GM12878 (cell line): ENCODE data around the gene KRT79. TPM values are rescaled to one million over a fixed set of nuclear protein-coding genes. Genes with fewer than 3 reads are reported as not detected.

Experiments
- ATAC-seq: fragments of 200-7000 bp; cut with Tn5 transposase; 3 replicates; pipeline ENCODE4 v1.9.1; 2020; ENCODE audit warnings: mild to moderate bottlenecking, moderate library complexity
- BruUV-seq: library from RNA; stranded (reverse); fragments of 400-500 nt; replicated peaks from 2 replicates; lab custom pipeline; 2021; lab: Mats Ljungman, UMichigan
- CTCF ChIA-PET: fragments of 300-600 bp; sonication (Branson Sonifier 250); formaldehyde crosslinking; extraction: SDS; loops from one replicate; lab custom pipeline; 2021; ENCODE audit warnings: inconsistent platforms; lab: Yijun Ruan, JAX
- POLR2A ChIA-PET: fragments of 350-600 bp; formaldehyde crosslinking; extraction: SDS; loops from one replicate; lab custom pipeline; 2021; ENCODE audit warnings: inconsistent platforms; lab: Charles Lee
- RAD21 ChIA-PET: fragments of 300-600 bp; sonication (Branson Sonifier 250); formaldehyde crosslinking; loops from one replicate; lab custom pipeline; 2023; ENCODE audit warnings: antibody characterized with exemption; ENCODE audit not compliant: unreplicated experiment; lab: Charles Lee
- SMC1A ChIA-PET: fragments of 300-600 bp; sonication (Branson Sonifier 250); formaldehyde crosslinking; loops from one replicate; lab custom pipeline; 2023; ENCODE audit not compliant: unreplicated experiment, uncharacterized antibody; lab: Charles Lee
- DNase-seq: peaks from one replicate; pipeline ENCODE4 v3.0.0-alpha.2; 2011; ENCODE audit warnings: low read depth, low spot score
- FAIRE-seq: peaks from 3 replicates; lab custom pipeline; 2011; peaks lifted over from hg19 to GRCh38; lab: Jason Lieb, UNC
- H2AFZ ChIP-seq: 2 replicates; pipeline ENCODE4 v1.6.0; 2011; ENCODE audit warnings: low read depth, low read length, control low read depth; ENCODE audit not compliant: control insufficient read depth
- H3K27ac ChIP-seq: 2 replicates; pipeline ENCODE4 v1.5.1; 2011; ENCODE audit warnings: control low read depth; ENCODE audit not compliant: control insufficient read depth, insufficient read depth
- H3K27me3 ChIP-seq, 2 experiments: replicated peaks in 1 of 2; 2 replicates each; pipeline versions ENCODE4 v1.6.0 to v1.6.1; 2011; ENCODE audit warnings: low read length in 1 of 2; ENCODE audit not compliant: control insufficient read depth in 2 of 2, insufficient read depth in 2 of 2
- H3K36me3 ChIP-seq, 2 experiments: 2 replicates each; pipeline ENCODE4 v1.5.1; 2011; ENCODE audit warnings: low read length in 1 of 2; ENCODE audit not compliant: control insufficient read depth in 2 of 2, insufficient read depth in 2 of 2
- H3K4me1 ChIP-seq: 2 replicates; pipeline ENCODE4 v1.6.1; 2011; ENCODE audit warnings: mild to moderate bottlenecking, low read length, moderate library complexity, mixed read lengths; ENCODE audit not compliant: control insufficient read depth, insufficient read depth
- H3K4me2 ChIP-seq: 2 replicates; pipeline ENCODE4 v1.6.0; 2011; ENCODE audit warnings: control low read depth; ENCODE audit not compliant: control insufficient read depth, insufficient read depth
- H3K4me3 ChIP-seq: fragments of 200-600 bp; sonication (generic); 2 replicates; pipeline ENCODE4 v1.5.1; 2016
- H3K79me2 ChIP-seq: 2 replicates; pipeline ENCODE4 v1.6.0; 2011; ENCODE audit warnings: low read length; ENCODE audit not compliant: control insufficient read depth, insufficient read depth
- H3K9ac ChIP-seq: 2 replicates; pipeline ENCODE4 v1.8.0; 2011; ENCODE audit warnings: low read length, control low read depth, mixed read lengths; ENCODE audit not compliant: control insufficient read depth, insufficient read depth
- H3K9me3 ChIP-seq: replicated peaks from 3 replicates; pipeline ENCODE4 v1.5.1; 2011; ENCODE audit warnings: mild to moderate bottlenecking, low read length; ENCODE audit not compliant: control insufficient read depth, insufficient read depth
- H4K20me1 ChIP-seq: 2 replicates; pipeline ENCODE4 v1.6.0; 2011; ENCODE audit not compliant: control insufficient read depth, insufficient read depth
- CREM ChIP-seq: IDR thresholded peaks from 2 replicates; pipeline ENCODE4 v1.6.1; 2014; ENCODE audit warnings: antibody characterized with exemption, low read depth
- SP1 ChIP-seq: IDR thresholded peaks from one replicate; pipeline ENCODE4 v1.6.1; 2011; ENCODE audit warnings: low read depth, low read length
- USF1 ChIP-seq: IDR thresholded peaks from 2 replicates; pipeline ENCODE4 v1.6.1; 2011; ENCODE audit warnings: borderline replicate concordance, low read depth, mild to moderate bottlenecking, moderate library complexity, mixed read lengths, low read length; ENCODE audit not compliant: insufficient read depth; ENCODE audit errors: extremely low read length
- WGBS: methylation state at CpG from one replicate; pipeline ENCODE4 v1.1.6; 2016; ENCODE audit warnings: low lambda C conversion rate; ENCODE audit not compliant: insufficient replicate concordance, insufficient coverage; ENCODE audit errors: missing lambda C conversion rate; 5-methylcytosine and 5-hydroxymethylcytosine counted together
- in situ Hi-C: fragments of 300-500 bp; cut with MboI; formaldehyde crosslinking; loops from 9 replicates; pipeline ENCODE4 v1.14.3; 2018; ENCODE audit warnings: mixed read lengths
- intact Hi-C: fragments of 100-400 bp; cut with micrococcal nuclease; formaldehyde crosslinking; loops from one replicate; pipeline ENCODE4 v1.14.2; 2022; ENCODE audit not compliant: unreplicated experiment
- polyA plus RNA-seq, 11 experiments: library from polyadenylated mRNA; depleted of rRNA in 4 of 11; unstranded in 6 of 11; stranded (reverse) in 5 of 11; fragments of >200 nt; fragmentation: Nextera tagmentation in 4 of 11; fragmentation: Illumina TruSeq in 1 of 11; extraction: Ambion mirVana in 4 of 11; extraction: Trizol in 1 of 11; gene quantifications; 1 replicate in 1 of 11; 2 replicates in 10 of 11; pipeline versions ENCODE4 v1.2.1 to v1.2.3, GENCODE V29; 2011 to 2016; ENCODE audit warnings: inconsistent platforms in 2 of 11, missing spikeins in 2 of 11, low read depth in 1 of 11
- total RNA-seq, 4 experiments: library from RNA; depleted of rRNA in 3 of 4; stranded (reverse); fragments of >200 nt in 3 of 4; fragmentation: Illumina TruSeq in 1 of 4; extraction: Trizol in 1 of 4; gene quantifications; 2 replicates each; pipeline versions ENCODE4 v1.2.1 to v1.2.3, GENCODE V29; 2013 to 2021

Gene KRT79
- total and polyA plus RNA-seq, 10 of the 15 experiments (the other 5 are each of a cell fraction or from before 2014, with no cell fraction given), result 0.03 to 0.09 (median 0.07) TPM; not detected in 7

GRCh38 chr12:52812073-52812400, 22.1 kb downstream of the KRT79 start:
- Histone ChIP-seq H3K4me2 (no peak overlapping the region), H3K27ac (no peak overlapping the region), H4K20me1 (no peaks in the 10 kb centered on the region), H2AFZ (no peak overlapping the region), H3K79me2 (no peaks in the 10 kb centered on the region), H3K27me3 (peaks cover 0 to 5% of the 10 kb centered on the region in 2 experiments; a peak in 2 of 4 replicates), H3K4me1 (no peaks in the 10 kb centered on the region), H3K9me3 (no peaks in the 10 kb centered on the region), H3K9ac (no peak overlapping the region), H3K36me3 (no peaks in the 10 kb centered on the region), H3K4me3 (no peak overlapping the region)
- ChIA-PET CTCF (no interaction called here), SMC1A (no interaction called here), RAD21 (no interaction called here), POLR2A (interaction anchor here (0.6 kb wide), 1 partner anchor 1287 kb away, joined by 3 read pairs; no protein-coding TSS in a partner anchor)
- in situ Hi-C loops (no loop called here), intact Hi-C loops (no loop called here)
- TF ChIP-seq USF1, result no peak
- TF ChIP-seq CREM, result no peak
- ATAC-seq (no peak), FAIRE-seq (no peak), DNase-seq (no peak)
- no TSS peak for BruUV-seq
- 3% methylated on average over 4 of the region's 4 CpGs for WGBS

GRCh38 chr12:52811191-52812072, 22.7 kb downstream of the KRT79 start:
- WGBS, result 2% methylated on average over 9 of the region's 9 CpGs
- H3K4me2 ChIP-seq, result no peak overlapping the region
- ChIA-PET RAD21 (no interaction called here), SMC1A (no interaction called here), CTCF (no interaction called here), POLR2A (interaction anchor here (0.6 kb wide), 1 partner anchor 1288 kb away, joined by 3 read pairs; no protein-coding TSS in a partner anchor)
- FAIRE-seq, result no peak
- no peak overlapping the region for H2AFZ ChIP-seq
- TF ChIP-seq SP1, result no peak
- H4K20me1 ChIP-seq, result no peaks in the 10 kb centered on the region
- H3K27ac ChIP-seq, result no peak overlapping the region
- no TSS peak for BruUV-seq
- H3K36me3 ChIP-seq, result no peaks in the 10 kb centered on the region
- H3K4me1 ChIP-seq, result no peaks in the 10 kb centered on the region
- no peaks in the 10 kb centered on the region for H3K79me2 ChIP-seq
- DNase-seq, result no peak
- ATAC-seq, result no peak
- H3K27me3 ChIP-seq, result peaks cover 0 to 5% of the 10 kb centered on the region in 2 experiments; a peak in 2 of 4 replicates
- no peak overlapping the region for H3K9ac ChIP-seq
- no peak overlapping the region for H3K4me3 ChIP-seq
- in situ Hi-C loops, result no loop called here
- intact Hi-C loops, result no loop called here
- no peaks in the 10 kb centered on the region for H3K9me3 ChIP-seq
